Loucy (cell line): ENCODE measurements around the gene ITPK1.

Experiments
- EZH2phosphoT487 ChIP-seq: fragments of 200-600 bp; IDR thresholded peaks from 2 replicates; pipeline ENCODE4 v1.6.1; 2018; ENCODE audit warnings: antibody characterized with exemption, mild to moderate bottlenecking, moderate library complexity, borderline replicate concordance
- TF ChIP-seq, protein P1 (sequence below): fragments of 200-600 bp; sonication (generic); conservative IDR thresholded peaks from 2 replicates; pipeline ENCODE4 v1.5.1; 2014; ENCODE audit warnings: mild to moderate bottlenecking, antibody characterized with exemption, low read length

DNA sequence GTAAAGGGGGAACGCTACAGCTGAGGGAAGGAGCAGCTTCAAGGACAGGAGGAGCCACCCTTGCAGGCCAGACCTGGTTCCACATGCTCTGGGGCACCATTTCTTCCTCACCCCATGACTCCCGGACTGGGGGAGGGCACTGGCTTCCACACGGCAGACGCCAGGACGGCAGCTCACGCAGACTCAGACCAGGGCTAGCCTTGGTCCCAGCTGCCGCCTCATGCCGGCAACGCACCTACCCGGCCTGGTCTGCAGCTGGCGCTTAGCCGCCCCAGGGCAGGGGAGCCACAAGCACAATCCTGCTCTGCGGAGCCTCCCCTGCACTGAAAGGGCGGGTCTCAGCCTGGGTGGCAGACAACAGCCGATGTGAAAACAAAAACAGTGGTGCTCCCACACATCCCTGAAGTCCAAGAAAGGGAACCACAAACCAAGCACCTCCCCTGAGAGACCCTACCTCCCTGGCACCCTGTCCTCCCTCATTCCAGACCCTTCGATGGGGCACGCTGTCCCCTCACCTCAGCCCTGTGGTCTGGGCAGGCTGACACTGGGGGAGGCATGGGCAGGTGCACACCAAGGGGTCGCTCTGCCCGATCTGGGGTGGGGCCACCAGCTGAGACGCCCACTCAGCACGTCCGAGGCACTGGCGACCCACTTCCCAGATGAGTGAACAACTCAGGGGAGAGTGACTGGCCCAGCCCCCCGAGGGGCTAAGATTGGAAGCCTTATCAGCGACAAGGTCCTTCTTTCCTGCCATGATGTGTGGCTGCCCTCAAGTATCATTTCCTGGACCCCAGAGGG is 127.8 kb downstream of the ITPK1 start:
- TF ChIP-seq EZH2phosphoT487 = no peak
- TF ChIP-seq, protein P1, sequence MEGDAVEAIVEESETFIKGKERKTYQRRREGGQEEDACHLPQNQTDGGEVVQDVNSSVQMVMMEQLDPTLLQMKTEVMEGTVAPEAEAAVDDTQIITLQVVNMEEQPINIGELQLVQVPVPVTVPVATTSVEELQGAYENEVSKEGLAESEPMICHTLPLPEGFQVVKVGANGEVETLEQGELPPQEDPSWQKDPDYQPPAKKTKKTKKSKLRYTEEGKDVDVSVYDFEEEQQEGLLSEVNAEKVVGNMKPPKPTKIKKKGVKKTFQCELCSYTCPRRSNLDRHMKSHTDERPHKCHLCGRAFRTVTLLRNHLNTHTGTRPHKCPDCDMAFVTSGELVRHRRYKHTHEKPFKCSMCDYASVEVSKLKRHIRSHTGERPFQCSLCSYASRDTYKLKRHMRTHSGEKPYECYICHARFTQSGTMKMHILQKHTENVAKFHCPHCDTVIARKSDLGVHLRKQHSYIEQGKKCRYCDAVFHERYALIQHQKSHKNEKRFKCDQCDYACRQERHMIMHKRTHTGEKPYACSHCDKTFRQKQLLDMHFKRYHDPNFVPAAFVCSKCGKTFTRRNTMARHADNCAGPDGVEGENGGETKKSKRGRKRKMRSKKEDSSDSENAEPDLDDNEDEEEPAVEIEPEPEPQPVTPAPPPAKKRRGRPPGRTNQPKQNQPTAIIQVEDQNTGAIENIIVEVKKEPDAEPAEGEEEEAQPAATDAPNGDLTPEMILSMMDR = no peak
